ENCODE measurements around the gene EVI5.

Gene EVI5

GRCh38 chr1:92567211-92567868 is 217.6 kb downstream of the EVI5 start:
- Histone ChIP-seq H4K20me1 (ENCODE audit: insufficient read depth, low read length) (no peaks in the 10 kb centered on the region), H3K27ac (ENCODE audit: low read length) (no peak overlapping the region), H3K79me2 (ENCODE audit: low read length) (no peaks in the 10 kb centered on the region), H3K9me3 (ENCODE audit: insufficient read depth, low read length) (no peaks in the 10 kb centered on the region), H3K4me3 (ENCODE audit: low read length) (no peak overlapping the region), H2AFZ (ENCODE audit: low read depth, low read length) (no peak overlapping the region), H3K4me2 (ENCODE audit: low read length) (no peak overlapping the region), H3K4me1 (ENCODE audit: low read length) (peaks cover 17% of the 10 kb centered on the region), H3K9ac (ENCODE audit: low read length) (no peak overlapping the region), H3K27me3 (ENCODE audit: low read depth, low read length) (no peaks in the 10 kb centered on the region), H3K36me3 (replicated peaks; ENCODE audit: low read depth, low read length) (no peaks in the 10 kb centered on the region)
- TF ChIP-seq EZH2phosphoT487 (IDR thresholded peaks at IDR 0.05; ENCODE audit: low read depth) (no peak), CTCF (IDR thresholded peaks at IDR 0.05; ENCODE audit: low read depth, low read length) (no peak)

GRCh38 chr1:92563457-92564216 is 221.3 kb downstream of the EVI5 start:
- Histone ChIP-seq H3K9ac (ENCODE audit: low read length) (no peak overlapping the region), H2AFZ (ENCODE audit: low read depth, low read length) (no peak overlapping the region), H3K79me2 (ENCODE audit: low read length) (no peaks in the 10 kb centered on the region), H3K36me3 (replicated peaks; ENCODE audit: low read depth, low read length) (no peaks in the 10 kb centered on the region), H3K4me2 (ENCODE audit: low read length) (peak overlapping the region; percentile 38), H3K4me1 (ENCODE audit: low read length) (peaks cover 17% of the 10 kb centered on the region), H3K27me3 (ENCODE audit: low read depth, low read length) (no peaks in the 10 kb centered on the region), H4K20me1 (ENCODE audit: insufficient read depth, low read length) (no peaks in the 10 kb centered on the region), H3K27ac (ENCODE audit: low read length) (no peak overlapping the region), H3K9me3 (ENCODE audit: insufficient read depth, low read length) (no peaks in the 10 kb centered on the region), H3K4me3 (ENCODE audit: low read length) (no peak overlapping the region)
- TF ChIP-seq CTCF (IDR thresholded peaks at IDR 0.05; ENCODE audit: low read depth, low read length) = no peak
- TF ChIP-seq EZH2phosphoT487 (IDR thresholded peaks at IDR 0.05; ENCODE audit: low read depth) = no peak

- TF ChIP-seq EZH2phosphoT487 (IDR thresholded peaks at IDR 0.05; ENCODE audit: low read depth) (no peak), CTCF (IDR thresholded peaks at IDR 0.05; ENCODE audit: low read depth, low read length) (no peak)
- H3K27me3 ChIP-seq (ENCODE audit: low read depth, low read length) = no peaks in the 10 kb centered on the region
These were observed 228.6 kb downstream of the EVI5 start for GRCh38 chr1:92556350-92556749.

GRCh38 chr1:92554216-92554615 is 230.7 kb downstream of the EVI5 start:
- Histone ChIP-seq H3K27me3 (ENCODE audit: low read depth, low read length) (no peaks in the 10 kb centered on the region), H3K4me2 (ENCODE audit: low read length) (no peak overlapping the region), H3K36me3 (replicated peaks; ENCODE audit: low read depth, low read length) (no peaks in the 10 kb centered on the region), H3K4me3 (ENCODE audit: low read length) (no peak overlapping the region), H3K27ac (ENCODE audit: low read length) (no peak overlapping the region), H2AFZ (ENCODE audit: low read depth, low read length) (no peak overlapping the region), H4K20me1 (ENCODE audit: insufficient read depth, low read length) (no peaks in the 10 kb centered on the region), H3K9ac (ENCODE audit: low read length) (no peak overlapping the region), H3K79me2 (ENCODE audit: low read length) (no peaks in the 10 kb centered on the region), H3K9me3 (ENCODE audit: insufficient read depth, low read length) (no peaks in the 10 kb centered on the region), H3K4me1 (ENCODE audit: low read length) (no peaks in the 10 kb centered on the region; the same call in 1 of the 2 replicates)
- no peak for TF ChIP-seq EZH2phosphoT487 (IDR thresholded peaks at IDR 0.05; ENCODE audit: low read depth)
- TF ChIP-seq CTCF (IDR thresholded peaks at IDR 0.05; ENCODE audit: low read depth, low read length) = no peak

More at GRCh38 chr1:92556350-92556749, 228.6 kb downstream of the EVI5 start:
- Histone ChIP-seq H3K4me1 (ENCODE audit: low read length) (no peaks in the 10 kb centered on the region; the same call in 1 of the 2 replicates), H3K4me2 (ENCODE audit: low read length) (no peak overlapping the region), H3K79me2 (ENCODE audit: low read length) (no peaks in the 10 kb centered on the region), H4K20me1 (ENCODE audit: insufficient read depth, low read length) (no peaks in the 10 kb centered on the region), H3K27ac (ENCODE audit: low read length) (no peak overlapping the region), H3K4me3 (ENCODE audit: low read length) (no peak overlapping the region), H3K9me3 (ENCODE audit: insufficient read depth, low read length) (no peaks in the 10 kb centered on the region), H3K36me3 (replicated peaks; ENCODE audit: low read depth, low read length) (no peaks in the 10 kb centered on the region), H3K9ac (ENCODE audit: low read length) (no peak overlapping the region), H2AFZ (ENCODE audit: low read depth, low read length) (no peak overlapping the region)

Measured in OCI-LY3 (cell line).